H4 (cell line): ENCODE data around the gene GZMM. TPM values are rescaled to one million over a fixed set of nuclear protein-coding genes. Genes with fewer than 3 reads are reported as not detected.
A peak's percentile ranks its signal among the peaks of the same experiment; 100 is the strongest.

ENCODE experiments used
- DNase-seq: peaks from one replicate; pipeline ENCODE4 v3.0.0-alpha.2; 2015; ENCODE audit warnings: low spot score
- total RNA-seq: library from RNA; depleted of rRNA; stranded (reverse); fragments of >200 nt; shearing (Covaris generic); gene quantifications from 2 replicates; pipeline ENCODE4 v1.2.3, GENCODE V29; 2014; rRNA removed

Gene GZMM
- total RNA-seq = not detected in 2 replicates

- no peak for DNase-seq
Observed at GRCh38 chr19:543910-544608, at the start of gene GZMM. Gene GZMM (plus strand): TSS chr19:544053. CDS start chr19:544072, 19 bp downstream.

- no peak for DNase-seq
Observed at GRCh38 chr19:494171-495080, 49.4 kb upstream of the GZMM start.

DNA sequence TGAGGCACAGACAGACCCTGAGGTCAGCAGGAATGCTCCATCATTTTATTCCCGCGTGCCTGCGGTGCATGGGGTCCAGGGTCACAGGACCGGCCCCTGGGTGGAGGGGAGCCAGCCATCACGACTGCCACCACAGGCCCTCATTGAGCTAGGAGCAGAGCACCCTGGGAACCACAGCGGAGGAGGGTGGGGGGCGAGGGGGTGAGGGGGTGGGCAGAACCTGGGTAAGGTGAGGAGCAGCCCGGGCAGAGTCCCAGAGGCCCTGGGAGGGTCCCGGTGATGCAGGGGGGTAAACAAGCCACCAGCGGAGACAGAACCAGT lies 48.8 kb upstream of the GZMM start:
- no peak for DNase-seq

GRCh38 chr19:495402-496111 lies 48.3 kb upstream of the GZMM start:
- DNase-seq = no peak

- no peak for DNase-seq
Observed at GRCh38 chr19:496112-496665, 47.7 kb upstream of the GZMM start, which contains the start of gene MADCAM1. Gene MADCAM1 (plus strand): TSS chr19:496486. CDS start chr19:496500, 14 bp downstream.

DNA sequence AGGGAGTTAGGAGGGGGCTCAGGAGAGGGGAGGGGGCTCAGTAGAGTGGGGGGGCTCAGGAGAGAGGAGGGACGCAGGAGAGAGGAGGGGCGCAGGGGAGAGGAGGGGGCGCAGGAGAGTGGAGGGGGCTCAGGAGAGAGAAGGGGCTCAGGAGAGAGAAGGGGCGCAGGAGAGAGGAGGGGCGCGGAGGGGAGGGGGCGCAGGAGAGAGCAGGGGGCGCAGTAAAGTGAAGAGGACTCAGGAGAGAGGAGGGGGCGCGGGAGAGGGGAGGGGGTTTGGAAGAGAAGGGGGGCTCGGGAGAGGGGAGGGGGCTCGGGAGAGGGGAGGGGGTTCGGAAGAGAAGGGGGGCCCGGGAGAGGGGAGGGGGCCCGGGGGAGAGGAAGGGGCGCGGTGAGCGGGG lies 46.9 kb upstream of the GZMM start:
- no peak for DNase-seq

GRCh38 chr19:497491-497868 lies 46.4 kb upstream of the GZMM start:
- no peak for DNase-seq

DNA sequence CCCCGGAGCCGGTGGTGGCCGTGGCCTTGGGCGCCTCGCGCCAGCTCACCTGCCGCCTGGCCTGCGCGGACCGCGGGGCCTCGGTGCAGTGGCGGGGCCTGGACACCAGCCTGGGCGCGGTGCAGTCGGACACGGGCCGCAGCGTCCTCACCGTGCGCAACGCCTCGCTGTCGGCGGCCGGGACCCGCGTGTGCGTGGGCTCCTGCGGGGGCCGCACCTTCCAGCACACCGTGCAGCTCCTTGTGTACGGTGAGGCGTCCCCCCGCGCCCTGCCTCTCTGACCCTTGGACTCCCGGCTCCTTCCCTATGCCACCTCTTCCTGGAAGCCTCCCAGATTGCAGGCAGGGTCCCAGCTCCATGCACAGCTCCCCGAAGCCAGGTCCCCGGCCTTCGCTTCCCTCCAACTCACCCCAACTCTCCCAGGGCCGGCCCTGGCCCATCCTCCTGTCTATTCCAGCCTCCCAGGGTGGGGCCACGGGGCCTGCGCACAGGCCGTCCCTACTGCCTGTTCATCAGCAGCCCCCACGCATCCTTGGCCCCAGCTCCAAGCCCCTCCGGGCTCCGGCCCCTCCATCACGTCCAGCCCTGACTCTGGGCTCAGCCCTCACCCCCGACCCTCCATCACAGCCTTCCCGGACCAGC lies 45.9 kb upstream of the GZMM start:
- DNase-seq = no peak

DNA sequence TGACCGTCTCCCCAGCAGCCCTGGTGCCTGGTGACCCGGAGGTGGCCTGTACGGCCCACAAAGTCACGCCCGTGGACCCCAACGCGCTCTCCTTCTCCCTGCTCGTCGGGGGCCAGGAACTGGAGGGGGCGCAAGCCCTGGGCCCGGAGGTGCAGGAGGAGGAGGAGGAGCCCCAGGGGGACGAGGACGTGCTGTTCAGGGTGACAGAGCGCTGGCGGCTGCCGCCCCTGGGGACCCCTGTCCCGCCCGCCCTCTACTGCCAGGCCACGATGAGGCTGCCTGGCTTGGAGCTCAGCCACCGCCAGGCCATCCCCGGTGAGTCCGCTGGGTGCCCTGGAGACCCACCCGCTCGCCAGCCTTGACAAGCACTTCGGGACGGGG lies 45.4 kb upstream of the GZMM start:
- no peak for DNase-seq

DNA sequence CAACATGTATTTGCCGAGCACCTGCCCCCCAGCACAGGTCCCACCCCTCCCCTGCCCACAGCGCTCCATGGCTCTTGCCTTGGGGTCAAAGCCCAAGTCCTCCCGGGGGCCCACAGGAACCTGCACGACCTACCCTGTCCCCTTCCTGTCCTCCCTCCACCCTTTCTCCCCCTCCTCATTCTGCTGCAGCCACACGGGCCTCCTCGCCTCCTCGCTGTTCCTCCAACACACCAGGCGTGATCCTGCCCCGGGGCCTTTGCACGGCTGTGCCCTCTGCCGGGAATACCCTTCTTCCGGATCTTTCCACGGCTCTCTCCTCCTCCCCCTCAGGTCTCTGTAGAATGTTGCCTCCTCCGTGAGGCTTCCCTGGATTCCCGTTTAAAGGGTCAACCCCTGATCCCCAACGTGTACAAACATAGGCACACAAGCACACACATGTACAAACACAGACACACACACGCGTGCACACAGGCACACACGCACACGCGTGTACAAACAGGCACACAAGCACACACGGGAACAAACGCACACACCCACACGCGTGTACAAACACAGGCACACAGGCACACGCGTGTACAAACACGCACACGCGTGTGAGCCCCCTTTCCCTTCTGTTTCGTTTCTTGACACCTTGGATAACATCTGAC lies 44.8 kb upstream of the GZMM start:
- no peak for DNase-seq

GRCh38 chr19:501646-502045 lies 42.2 kb upstream of the GZMM start:
- DNase-seq = no peak

DNA sequence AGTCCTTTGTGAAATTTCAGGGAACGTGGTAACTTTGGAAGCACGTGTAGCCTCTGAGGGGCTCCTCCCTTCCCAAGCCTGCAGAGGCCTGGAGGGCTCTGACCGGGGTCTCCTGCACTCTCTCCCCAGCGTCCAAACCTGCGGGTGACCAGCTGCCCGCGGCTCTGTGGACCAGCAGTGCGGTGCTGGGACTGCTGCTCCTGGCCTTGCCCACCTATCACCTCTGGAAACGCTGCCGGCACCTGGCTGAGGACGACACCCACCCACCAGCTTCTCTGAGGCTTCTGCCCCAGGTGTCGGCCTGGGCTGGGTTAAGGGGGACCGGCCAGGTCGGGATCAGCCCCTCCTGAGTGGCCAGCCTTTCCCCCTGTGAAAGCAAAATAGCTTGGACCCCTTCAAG lies 39.2 kb upstream of the GZMM start:
- DNase-seq = no peak

- peak; percentile 100 for DNase-seq
Observed at GRCh38 chr19:506404-507285, 37.2 kb upstream of the GZMM start.

DNA sequence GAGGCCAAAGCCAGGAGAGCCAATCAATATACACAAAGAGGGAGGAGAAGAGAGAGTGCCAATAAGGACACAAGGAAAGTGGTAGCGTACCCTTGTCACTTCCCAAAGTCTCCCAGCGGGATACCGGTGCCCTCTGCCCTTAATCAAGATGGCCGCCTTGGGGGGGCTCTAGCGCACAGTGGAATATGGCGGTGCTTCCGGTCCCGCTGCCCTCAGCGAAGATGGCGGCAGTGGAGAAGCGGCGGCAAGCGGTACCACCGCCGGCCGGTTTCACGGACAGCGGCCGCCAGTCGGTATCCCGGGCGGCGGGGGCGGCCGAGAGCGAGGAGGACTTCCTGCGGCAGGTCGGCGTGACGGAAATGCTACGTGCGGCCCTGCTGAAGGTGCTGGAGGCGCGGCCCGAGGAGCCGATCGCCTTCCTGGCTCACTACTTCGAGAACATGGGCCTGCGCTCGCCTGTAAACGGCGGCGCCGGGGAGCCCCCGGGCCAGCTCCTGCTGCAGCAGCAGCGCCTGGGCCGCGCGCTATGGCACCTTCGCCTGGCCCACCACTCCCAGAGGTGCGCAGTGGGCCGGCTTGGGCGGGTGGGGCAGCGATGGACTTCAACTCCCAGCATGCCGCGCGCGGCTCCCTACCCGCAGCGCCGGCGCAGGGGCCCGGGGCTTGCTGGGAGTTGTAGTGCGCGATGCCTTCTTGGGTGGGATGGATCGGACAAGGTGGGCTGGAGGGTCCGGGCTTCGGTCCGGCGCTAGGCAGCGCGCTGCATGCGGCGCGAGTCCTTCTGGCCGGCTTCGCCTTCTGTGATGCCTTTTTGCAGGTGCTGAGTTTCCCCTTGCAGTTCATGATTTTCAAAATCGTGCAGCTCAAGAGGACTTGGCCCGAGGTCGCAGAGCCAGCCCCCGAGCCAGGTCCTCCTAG lies 36.3 kb upstream of the GZMM start, which contains the start of gene TPGS1:
TSS of gene TPGS1 (plus strand) at position 212 of the 918 bp plus-strand sequence. CDS start at position 222, 10 bp downstream.
- DNase-seq = peak; percentile 63

GRCh38 chr19:508204-509150 lies 35.4 kb upstream of the GZMM start:
- DNase-seq = no peak

DNA sequence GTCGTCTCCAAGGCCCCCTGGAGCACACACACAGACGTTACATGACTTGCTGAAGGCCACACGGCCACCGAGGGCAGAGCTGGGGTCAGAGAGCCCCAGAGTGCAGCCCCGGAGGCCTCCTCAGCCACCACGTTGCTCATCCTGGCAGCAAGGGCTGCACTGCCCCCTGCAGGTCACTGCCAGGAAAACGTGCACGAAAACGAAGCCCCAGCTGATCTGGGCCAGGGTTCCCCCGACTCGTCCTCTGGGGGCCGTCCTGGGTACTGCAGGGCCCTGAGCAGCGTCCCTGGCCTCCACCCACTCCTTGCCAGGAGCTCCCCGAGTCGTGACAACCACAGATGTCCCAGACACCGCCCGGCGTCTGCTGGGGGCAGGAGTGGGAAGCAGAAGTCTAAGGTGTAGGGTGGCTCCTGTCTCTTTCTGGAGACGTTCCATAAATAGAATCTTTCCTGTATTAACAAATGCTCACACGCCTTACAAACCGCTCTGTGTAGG lies 33.2 kb upstream of the GZMM start:
- DNase-seq = peak; percentile 86

DNA sequence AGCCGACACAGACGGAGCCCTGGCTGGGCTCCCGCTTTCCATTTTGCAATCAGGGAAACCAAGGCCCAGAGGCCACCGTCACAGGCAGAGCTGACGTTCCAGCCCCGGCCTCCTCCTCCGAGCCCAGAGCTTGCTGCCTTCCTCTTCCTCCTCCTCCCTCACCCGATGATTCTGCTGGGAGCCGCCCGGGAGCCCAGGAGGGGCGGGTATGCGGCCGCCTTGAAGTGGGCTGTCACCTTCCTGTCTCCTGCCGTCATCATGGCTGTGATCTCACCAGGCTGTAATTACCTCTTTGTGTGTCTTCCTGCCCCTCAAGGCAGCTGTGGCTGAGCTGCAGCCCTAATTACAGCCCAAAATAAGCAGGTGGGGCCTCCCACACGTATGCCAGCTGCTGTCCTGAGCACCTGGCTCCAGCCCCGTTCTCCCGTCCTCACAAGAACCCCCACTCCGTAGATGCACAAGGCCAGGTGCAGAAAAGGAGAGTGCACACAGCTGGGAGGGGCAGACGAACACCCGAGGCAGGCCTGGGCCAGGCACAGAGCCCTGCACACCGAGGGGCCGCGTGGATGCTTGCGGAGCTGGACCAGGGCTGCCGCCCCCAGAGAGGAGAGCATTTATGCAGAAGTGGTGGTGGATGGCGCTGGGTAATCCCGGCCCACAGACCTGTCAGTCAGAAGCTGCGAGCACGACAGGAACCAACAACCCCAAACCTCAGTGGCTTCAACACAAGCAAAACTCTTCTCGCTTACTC lies 32.6 kb upstream of the GZMM start:
- peak; percentile 63 for DNase-seq
